ENCODE results near the gene TAOK2.

DNA sequence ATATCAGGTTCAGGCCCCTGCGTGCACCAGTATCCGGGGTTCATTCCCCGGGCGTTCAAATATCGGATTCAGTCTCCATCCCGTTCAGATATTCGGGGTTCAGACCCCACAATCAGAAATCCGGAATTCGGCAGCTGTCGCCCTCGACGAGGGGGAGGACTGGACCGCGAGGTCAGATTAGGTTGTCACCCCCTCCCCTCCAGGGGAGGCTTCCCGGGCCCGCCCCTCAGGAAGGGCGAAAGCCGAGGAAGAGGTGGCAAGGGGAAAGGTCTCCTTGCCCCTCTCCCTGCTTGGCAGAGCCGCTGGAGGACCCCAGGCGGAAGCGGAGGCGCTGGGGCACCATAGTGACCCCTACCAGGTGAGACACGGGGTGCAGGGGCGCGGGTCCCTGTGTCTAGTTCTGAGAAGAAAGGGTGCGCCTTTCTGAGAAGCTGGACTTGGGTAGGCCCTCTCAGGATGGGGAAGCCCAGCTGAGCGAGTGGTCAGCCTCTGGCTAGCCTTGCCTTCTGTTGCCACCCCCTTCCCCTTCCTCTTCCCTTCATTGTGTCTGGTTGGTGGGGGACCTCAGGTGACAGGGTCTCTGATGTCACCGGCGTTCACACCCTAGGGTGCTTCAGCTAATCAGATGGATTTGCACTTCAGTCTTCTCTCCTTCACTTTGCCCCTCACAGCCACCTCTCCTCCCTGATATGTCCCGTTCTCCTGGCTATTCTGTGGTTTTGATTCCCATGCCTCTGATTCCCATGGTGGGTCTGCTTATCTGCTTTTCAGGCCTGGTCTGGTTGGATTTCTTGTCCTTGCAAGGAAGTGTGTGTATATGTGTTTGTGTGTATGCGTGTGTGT is 844 bp downstream of the TAOK2 start:
- TF ChIP-seq, protein P1, sequence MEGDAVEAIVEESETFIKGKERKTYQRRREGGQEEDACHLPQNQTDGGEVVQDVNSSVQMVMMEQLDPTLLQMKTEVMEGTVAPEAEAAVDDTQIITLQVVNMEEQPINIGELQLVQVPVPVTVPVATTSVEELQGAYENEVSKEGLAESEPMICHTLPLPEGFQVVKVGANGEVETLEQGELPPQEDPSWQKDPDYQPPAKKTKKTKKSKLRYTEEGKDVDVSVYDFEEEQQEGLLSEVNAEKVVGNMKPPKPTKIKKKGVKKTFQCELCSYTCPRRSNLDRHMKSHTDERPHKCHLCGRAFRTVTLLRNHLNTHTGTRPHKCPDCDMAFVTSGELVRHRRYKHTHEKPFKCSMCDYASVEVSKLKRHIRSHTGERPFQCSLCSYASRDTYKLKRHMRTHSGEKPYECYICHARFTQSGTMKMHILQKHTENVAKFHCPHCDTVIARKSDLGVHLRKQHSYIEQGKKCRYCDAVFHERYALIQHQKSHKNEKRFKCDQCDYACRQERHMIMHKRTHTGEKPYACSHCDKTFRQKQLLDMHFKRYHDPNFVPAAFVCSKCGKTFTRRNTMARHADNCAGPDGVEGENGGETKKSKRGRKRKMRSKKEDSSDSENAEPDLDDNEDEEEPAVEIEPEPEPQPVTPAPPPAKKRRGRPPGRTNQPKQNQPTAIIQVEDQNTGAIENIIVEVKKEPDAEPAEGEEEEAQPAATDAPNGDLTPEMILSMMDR (IDR thresholded peaks at IDR 0.05): no peak
- no peak for TF ChIP-seq POLR2A (IDR thresholded peaks at IDR 0.05)

Data from right lobe of liver (tissue), 4 donors.